GM19372 (cell line): ENCODE data around the gene PLAC1.

Experiments
- ATAC-seq: cut with Tn5 transposase; IDR thresholded peaks from one replicate; pipeline ENCODE4 v1.9.1; 2021; ENCODE audit warnings: mild to moderate bottlenecking, low read depth, moderate library complexity; ENCODE audit not compliant: unreplicated experiment

Gene PLAC1

DNA sequence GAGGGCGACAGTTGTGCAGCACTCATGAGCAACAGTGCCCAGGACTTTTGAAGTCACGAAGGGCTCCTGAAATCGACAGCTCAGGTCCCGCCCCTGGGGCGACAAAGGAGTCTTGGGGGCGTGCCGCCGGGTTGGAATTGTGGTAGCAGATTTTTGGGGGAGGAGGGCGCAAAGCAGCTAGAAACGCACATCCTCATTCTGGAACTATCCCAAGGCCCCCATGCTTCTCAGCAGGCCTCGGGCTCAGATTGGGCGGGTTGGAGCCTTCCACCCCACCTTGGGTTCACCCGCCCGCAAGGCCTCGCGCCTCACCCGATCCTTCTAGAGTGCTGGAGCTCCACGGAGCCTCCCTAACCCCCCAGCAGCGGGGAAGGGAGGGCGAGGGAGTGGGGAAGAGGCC, 112.8 kb downstream of the PLAC1 start:
- ATAC-seq: no peak

- no peak for ATAC-seq
These were observed 113.6 kb downstream of the PLAC1 start for GRCh38 chrX:134544513-134545151.

- ATAC-seq: no peak
These were observed 114.1 kb downstream of the PLAC1 start for GRCh38 chrX:134544135-134544512.

DNA sequence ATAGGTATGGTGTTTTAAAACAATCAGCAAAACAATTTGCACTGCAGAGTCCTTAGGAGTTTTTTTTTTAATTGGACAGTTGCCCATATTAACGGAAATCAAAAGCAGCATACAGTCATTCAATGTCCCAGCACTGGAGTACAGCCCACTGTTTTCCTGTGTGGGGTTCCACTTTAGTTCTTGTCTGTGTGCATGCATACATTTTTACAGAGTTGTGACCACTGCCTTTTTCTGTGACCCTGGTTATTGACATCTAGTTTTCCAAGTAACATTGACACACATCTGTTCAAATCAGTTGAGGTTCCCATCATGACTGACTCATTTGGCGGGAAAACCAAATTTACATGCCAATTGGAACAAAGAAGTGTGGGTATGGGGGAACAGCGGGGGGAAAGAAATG, 115.0 kb downstream of the PLAC1 start:
- ATAC-seq: no peak

DNA sequence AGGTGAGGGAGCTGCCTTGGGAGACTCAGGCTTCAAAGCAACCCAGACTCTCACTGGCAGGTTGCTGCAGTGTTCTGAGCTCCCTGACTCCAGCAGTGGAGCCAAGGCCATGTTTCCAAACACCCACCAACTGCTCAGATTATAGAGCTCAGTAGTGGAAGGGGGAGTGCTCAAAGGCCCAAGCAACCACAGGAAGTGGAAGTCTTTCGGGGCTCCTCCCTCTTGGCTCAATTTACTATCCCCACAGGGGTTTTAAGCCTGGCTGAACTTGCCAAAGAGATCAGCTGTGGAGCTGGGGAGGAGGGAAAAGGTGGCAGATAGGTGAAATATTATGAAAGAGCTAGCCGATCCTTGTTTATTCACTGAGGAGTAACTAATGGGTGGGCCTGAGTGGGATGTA, 115.8 kb downstream of the PLAC1 start:
- ATAC-seq: no peak

DNA sequence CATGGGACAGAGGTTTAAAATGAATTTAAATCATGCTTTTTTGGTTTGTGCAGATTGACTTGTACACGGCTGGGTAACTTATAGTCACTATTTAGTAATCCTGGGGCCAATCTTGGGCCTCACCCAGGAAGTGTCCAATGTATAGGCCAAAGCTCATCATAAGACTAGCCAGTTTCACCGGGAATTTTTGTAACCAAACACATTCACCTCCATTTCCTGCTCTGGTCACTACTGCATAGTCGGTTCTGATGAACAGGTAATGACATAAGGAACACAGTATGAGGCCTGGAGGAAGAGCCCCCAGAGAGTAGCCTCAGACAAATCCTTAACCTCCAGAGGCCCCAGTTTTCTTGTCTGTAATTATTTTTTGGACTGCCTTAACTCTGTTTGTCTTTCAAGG, 116.4 kb downstream of the PLAC1 start:
- no peak for ATAC-seq

GRCh38 chrX:134538316-134538715, 120.0 kb downstream of the PLAC1 start:
- no peak for ATAC-seq

- ATAC-seq: no peak
These were observed 120.9 kb downstream of the PLAC1 start for GRCh38 chrX:134537179-134537955.

DNA sequence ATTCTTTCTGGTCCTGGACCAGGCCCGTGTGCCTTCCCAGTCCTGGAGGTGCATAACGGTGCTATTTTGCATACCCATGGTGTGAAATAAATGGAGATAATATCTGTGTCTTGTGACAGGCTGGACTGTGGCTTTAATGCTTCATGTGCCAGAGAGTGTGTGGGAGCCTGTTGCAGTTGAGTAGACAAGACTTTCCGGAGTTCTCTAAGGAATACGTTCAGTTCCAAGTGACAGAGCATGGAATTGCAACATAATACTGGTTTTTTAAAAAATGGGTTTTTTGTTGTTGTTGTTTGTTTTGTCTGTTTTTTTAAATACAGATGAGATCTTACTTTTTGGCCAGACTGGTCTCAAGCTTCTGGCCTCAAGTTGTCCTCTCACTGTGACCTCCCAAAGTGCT, 124.3 kb downstream of the PLAC1 start:
- no peak for ATAC-seq

GRCh38 chrX:134533352-134533751, 124.9 kb downstream of the PLAC1 start:
- no peak for ATAC-seq

DNA sequence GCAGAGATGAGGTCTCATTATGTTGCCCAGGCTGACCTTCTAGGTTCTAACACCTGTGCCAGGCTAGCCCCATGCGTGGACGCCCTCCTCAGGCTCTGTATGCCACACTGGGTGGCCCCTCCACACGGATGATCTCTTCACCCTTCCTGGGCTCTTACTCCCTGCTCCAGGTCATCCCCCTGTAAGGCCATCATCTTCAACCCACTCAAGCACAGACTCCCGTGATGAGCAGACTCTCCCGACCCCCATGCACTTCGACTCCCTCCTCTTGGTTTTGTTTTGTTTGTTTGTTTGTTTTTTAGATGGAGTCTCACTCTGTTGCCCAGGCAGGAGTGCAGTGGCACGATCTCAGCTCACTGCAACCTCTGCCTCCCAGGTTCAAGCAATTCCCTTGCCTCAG, 127.4 kb downstream of the PLAC1 start:
- ATAC-seq: no peak

GRCh38 chrX:134529481-134529880, 128.8 kb downstream of the PLAC1 start:
- no peak for ATAC-seq

DNA sequence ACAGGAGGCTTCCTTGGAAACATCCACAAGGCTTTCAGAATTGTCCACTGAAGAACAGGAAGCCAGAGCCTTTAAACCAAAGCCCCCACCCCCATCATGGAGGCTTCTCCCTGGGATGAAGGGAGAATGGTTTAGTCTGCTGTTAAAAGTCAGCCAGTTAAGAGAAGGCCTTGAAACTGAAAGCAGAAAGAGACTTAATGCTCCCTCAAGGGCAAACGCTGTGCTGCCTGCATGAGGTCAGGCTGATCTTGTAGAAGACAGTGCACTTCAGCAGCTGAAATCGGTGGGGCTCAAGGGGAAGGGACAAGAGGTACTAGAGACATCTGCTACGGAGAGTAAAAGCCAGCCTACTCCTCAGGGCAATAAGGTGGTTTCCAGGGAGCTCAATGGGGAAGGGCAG, 129.3 kb downstream of the PLAC1 start:
- no peak for ATAC-seq

DNA sequence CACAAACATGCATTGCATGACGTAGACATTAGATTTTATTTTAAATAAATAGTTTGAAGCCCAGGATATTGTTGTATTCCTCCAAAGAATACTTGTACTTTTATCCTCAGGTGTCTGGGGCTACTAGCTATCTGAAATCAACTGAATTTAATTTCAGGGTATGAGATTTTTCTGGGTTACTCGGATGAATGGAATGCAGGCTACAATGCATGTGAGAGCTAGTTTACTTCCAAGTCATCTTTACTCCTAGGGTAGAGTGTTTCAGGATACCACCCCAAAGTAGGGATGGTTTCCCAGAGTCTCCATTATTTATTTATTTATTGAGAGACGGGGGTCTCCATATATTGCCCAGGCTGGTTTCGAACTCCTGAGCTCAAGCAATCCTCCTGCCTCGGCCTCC, 131.9 kb downstream of the PLAC1 start:
- no peak for ATAC-seq

DNA sequence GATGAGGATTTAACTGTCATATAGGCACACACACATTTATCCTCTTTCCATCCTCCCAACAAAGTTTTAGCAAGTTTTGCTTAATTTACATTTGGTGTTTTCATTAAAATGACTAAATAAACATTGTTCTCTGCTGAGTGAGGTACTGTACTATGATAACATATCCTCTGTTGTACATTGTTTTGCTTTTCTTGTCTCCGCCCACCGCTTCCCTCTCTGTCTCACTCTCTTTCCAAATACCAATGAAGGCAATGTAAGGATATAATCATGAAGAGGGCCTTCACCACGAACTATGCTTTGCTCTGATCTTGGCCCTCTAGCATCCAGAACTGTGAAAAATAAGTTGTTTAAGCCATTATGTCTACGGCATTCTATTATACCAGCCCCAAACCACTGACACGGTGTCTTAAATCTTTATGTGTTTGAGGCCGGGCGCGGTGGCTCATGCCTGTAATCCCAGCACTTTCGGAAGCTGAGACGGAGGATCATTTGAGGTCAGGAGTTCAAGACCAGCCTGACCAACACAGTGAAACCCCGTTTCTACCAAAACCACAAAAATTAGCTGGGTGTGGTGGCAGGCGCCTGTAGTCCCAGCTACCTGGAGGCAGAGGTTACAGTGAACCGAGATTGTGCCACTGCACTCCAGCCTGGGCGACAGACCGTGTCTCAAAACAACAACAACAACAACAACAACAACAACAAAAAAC, 133.0 kb downstream of the PLAC1 start:
- ATAC-seq: no peak

- no peak for ATAC-seq
These were observed 134.1 kb downstream of the PLAC1 start for GRCh38 chrX:134524181-134524580.

GRCh38 chrX:134520860-134521390, 137.3 kb downstream of the PLAC1 start:
- ATAC-seq: no peak
